GM23338 (cell line): Measurements from ENCODE around the gene MPP4. TPM values are rescaled to one million over a fixed set of nuclear protein-coding genes. Genes with fewer than 3 reads are reported as not detected.

Experiments used
- ATAC-seq: fragments of 200-7000 bp; cut with Tn5 transposase; 3 replicates; pipeline ENCODE4 v1.9.1; 2020
- DNase-seq: peaks from one replicate; pipeline ENCODE4 v3.0.0-alpha.2; 2015; ENCODE audit warnings: low spot score
- H2AFZ ChIP-seq: fragments of 200-600 bp; sonication (generic); 2 replicates; pipeline ENCODE4 v1.8.0; 2016; ENCODE audit warnings: antibody characterized with exemption, mild to moderate bottlenecking, moderate library complexity
- H3F3A ChIP-seq: fragments of 200-600 bp; sonication (generic); replicated peaks from 2 replicates; pipeline ENCODE4 v1.8.0; 2017; ENCODE audit warnings: antibody characterized with exemption, mixed run types, low read depth
- H3K27ac ChIP-seq: fragments of 200-600 bp; sonication (generic); 2 replicates; pipeline ENCODE4 v1.6.1; 2016; ENCODE audit warnings: low read depth
- H3K27me3 ChIP-seq: fragments of 200-600 bp; sonication (generic); 2 replicates; pipeline ENCODE4 v1.8.0; 2016; ENCODE audit warnings: mild to moderate bottlenecking, mixed run types, moderate library complexity; ENCODE audit not compliant: insufficient read depth
- H3K36me3 ChIP-seq: fragments of 200-600 bp; sonication (generic); 2 replicates; pipeline ENCODE4 v1.8.0; 2016; ENCODE audit warnings: mild to moderate bottlenecking; ENCODE audit not compliant: insufficient read depth
- H3K4me1 ChIP-seq: fragments of 200-600 bp; sonication (generic); 2 replicates; pipeline ENCODE4 v1.8.0; 2016; ENCODE audit warnings: mild to moderate bottlenecking, moderate library complexity; ENCODE audit not compliant: insufficient read depth
- H3K4me2 ChIP-seq: fragments of 200-600 bp; sonication (generic); 2 replicates; pipeline ENCODE4 v1.7.1; 2017; ENCODE audit warnings: mixed run types
- H3K4me3 ChIP-seq: fragments of 200-600 bp; sonication (generic); 2 replicates; pipeline ENCODE4 v1.6.1; 2016; ENCODE audit warnings: mixed run types
- H3K79me2 ChIP-seq: fragments of 200-600 bp; sonication (generic); replicated peaks from 2 replicates; pipeline ENCODE4 v1.8.0; 2017; ENCODE audit warnings: mild to moderate bottlenecking; ENCODE audit not compliant: insufficient read depth
- H3K9me2 ChIP-seq: fragments of 200-600 bp; sonication (generic); 2 replicates; pipeline ENCODE4 v1.8.0; 2017; ENCODE audit not compliant: insufficient read depth
- H4K20me1 ChIP-seq: fragments of 200-600 bp; sonication (generic); replicated peaks from 2 replicates; pipeline ENCODE4 v1.8.0; 2017; ENCODE audit warnings: mild to moderate bottlenecking; ENCODE audit not compliant: insufficient read depth
- H3K27ac Mint-ChIP-seq: 2 replicates; pipeline ENCODE4 v1.8.0; 2020; ENCODE audit warnings: inconsistent platforms, mild to moderate bottlenecking, moderate library complexity, mixed read lengths
- H3K27me3 Mint-ChIP-seq: 3 replicates; pipeline ENCODE4 v1.8.0; 2022; ENCODE audit warnings: low read depth, mild to moderate bottlenecking, moderate library complexity, mixed read lengths, inconsistent platforms; ENCODE audit not compliant: insufficient read depth, poor library complexity
- H3K36me3 Mint-ChIP-seq: 3 replicates; pipeline ENCODE4 v1.8.0; 2021; ENCODE audit warnings: low read depth, mild to moderate bottlenecking, inconsistent platforms, moderate library complexity, mixed read lengths
- H3K4me1 Mint-ChIP-seq: 3 replicates; pipeline ENCODE4 v1.8.0; 2020; ENCODE audit warnings: mild to moderate bottlenecking, inconsistent platforms, mixed read lengths
- H3K4me3 Mint-ChIP-seq: 3 replicates; pipeline ENCODE4 v1.8.0; 2021; ENCODE audit warnings: moderate library complexity, mild to moderate bottlenecking, inconsistent platforms, mixed read lengths
- H3K9me3 Mint-ChIP-seq: 3 replicates; pipeline ENCODE4 v1.8.0; 2020; ENCODE audit warnings: moderate library complexity, mild to moderate bottlenecking, inconsistent platforms, mixed read lengths
- CTCF ChIP-seq, 2 experiments: fragments of 200-600 bp in 1 of 2; sonication (generic) in 1 of 2; conservative IDR thresholded peaks; 2 replicates each; pipeline versions ENCODE4 v1.5.1 to v1.6.1; 2016 to 2017; ENCODE audit warnings: antibody characterized with exemption in 2 of 2, low read depth in 2 of 2, mild to moderate bottlenecking in 2 of 2, moderate library complexity in 1 of 2
- EZH2 ChIP-seq: fragments of 200-600 bp; sonication (generic); IDR thresholded peaks from one replicate; pipeline ENCODE4 v1.8.0; 2017; ENCODE audit warnings: antibody characterized with exemption, mild to moderate bottlenecking, low read depth; ENCODE audit not compliant: unreplicated experiment
- JUNB ChIP-seq: IDR thresholded peaks from one replicate; pipeline ENCODE4 v1.6.1; 2016; ENCODE audit warnings: antibody characterized with exemption; ENCODE audit not compliant: unreplicated experiment
- NANOG ChIP-seq: IDR thresholded peaks from 2 replicates; pipeline ENCODE4 v1.6.1; 2016; ENCODE audit warnings: antibody characterized with exemption, borderline replicate concordance
- POLR2AphosphoS5 ChIP-seq: IDR thresholded peaks from 2 replicates; pipeline ENCODE4 v1.6.1; 2016; ENCODE audit warnings: antibody characterized with exemption, low read depth
- STAT1 ChIP-seq: IDR thresholded peaks from one replicate; pipeline ENCODE4 v1.6.1; 2016; ENCODE audit warnings: antibody characterized with exemption; ENCODE audit not compliant: unreplicated experiment
- polyA plus RNA-seq: library from polyadenylated mRNA; unstranded; fragments of >200 nt; fragmentation: Nextera tagmentation; extraction: Ambion mirVana; gene quantifications from 2 replicates; pipeline ENCODE4 v1.2.1, GENCODE V29; 2016
- total RNA-seq: library from RNA; depleted of rRNA; stranded (reverse); fragments of >200 nt; shearing (Covaris generic); gene quantifications from 2 replicates; pipeline ENCODE4 v1.2.3, GENCODE V29; 2014
- TF ChIP-seq, protein P1 (sequence below): fragments of 250-450 bp; sonication (Bioruptor Pico); IDR thresholded peaks from 2 replicates; pipeline ENCODE4 v1.5.0; 2020; ENCODE audit warnings: mild to moderate bottlenecking, moderate library complexity

MPP4 gene
- total and polyA plus RNA-seq, 2 experiments from 2014 or later: not detected

- H3K27me3 Mint-ChIP-seq: no peaks in the 10 kb centered on the region
- no peaks in the 10 kb centered on the region for H3K4me1 Mint-ChIP-seq
- H3K27ac Mint-ChIP-seq: no peak overlapping the region
- H2AFZ ChIP-seq: no peak overlapping the region
- no peaks in the 10 kb centered on the region for H3K27me3 ChIP-seq
- H3K27ac ChIP-seq: no peak overlapping the region
- H3K9me2 ChIP-seq: no peaks in the 10 kb centered on the region
- H3K36me3 Mint-ChIP-seq: peaks cover 24% of the 10 kb centered on the region
- no peak overlapping the region for H3K4me3 Mint-ChIP-seq
- TF ChIP-seq STAT1 (no peak), POLR2AphosphoS5 (no peak), CTCF (conservative IDR thresholded peaks at IDR 0.05; ENCODE audit: low read depth in 2 of 2) (peak in 1 of 2 experiments; percentile 27; a peak in 1 of 4 replicates), NANOG (no peak), JUNB (no peak), EZH2 (no peak)
- TF ChIP-seq, protein P1, sequence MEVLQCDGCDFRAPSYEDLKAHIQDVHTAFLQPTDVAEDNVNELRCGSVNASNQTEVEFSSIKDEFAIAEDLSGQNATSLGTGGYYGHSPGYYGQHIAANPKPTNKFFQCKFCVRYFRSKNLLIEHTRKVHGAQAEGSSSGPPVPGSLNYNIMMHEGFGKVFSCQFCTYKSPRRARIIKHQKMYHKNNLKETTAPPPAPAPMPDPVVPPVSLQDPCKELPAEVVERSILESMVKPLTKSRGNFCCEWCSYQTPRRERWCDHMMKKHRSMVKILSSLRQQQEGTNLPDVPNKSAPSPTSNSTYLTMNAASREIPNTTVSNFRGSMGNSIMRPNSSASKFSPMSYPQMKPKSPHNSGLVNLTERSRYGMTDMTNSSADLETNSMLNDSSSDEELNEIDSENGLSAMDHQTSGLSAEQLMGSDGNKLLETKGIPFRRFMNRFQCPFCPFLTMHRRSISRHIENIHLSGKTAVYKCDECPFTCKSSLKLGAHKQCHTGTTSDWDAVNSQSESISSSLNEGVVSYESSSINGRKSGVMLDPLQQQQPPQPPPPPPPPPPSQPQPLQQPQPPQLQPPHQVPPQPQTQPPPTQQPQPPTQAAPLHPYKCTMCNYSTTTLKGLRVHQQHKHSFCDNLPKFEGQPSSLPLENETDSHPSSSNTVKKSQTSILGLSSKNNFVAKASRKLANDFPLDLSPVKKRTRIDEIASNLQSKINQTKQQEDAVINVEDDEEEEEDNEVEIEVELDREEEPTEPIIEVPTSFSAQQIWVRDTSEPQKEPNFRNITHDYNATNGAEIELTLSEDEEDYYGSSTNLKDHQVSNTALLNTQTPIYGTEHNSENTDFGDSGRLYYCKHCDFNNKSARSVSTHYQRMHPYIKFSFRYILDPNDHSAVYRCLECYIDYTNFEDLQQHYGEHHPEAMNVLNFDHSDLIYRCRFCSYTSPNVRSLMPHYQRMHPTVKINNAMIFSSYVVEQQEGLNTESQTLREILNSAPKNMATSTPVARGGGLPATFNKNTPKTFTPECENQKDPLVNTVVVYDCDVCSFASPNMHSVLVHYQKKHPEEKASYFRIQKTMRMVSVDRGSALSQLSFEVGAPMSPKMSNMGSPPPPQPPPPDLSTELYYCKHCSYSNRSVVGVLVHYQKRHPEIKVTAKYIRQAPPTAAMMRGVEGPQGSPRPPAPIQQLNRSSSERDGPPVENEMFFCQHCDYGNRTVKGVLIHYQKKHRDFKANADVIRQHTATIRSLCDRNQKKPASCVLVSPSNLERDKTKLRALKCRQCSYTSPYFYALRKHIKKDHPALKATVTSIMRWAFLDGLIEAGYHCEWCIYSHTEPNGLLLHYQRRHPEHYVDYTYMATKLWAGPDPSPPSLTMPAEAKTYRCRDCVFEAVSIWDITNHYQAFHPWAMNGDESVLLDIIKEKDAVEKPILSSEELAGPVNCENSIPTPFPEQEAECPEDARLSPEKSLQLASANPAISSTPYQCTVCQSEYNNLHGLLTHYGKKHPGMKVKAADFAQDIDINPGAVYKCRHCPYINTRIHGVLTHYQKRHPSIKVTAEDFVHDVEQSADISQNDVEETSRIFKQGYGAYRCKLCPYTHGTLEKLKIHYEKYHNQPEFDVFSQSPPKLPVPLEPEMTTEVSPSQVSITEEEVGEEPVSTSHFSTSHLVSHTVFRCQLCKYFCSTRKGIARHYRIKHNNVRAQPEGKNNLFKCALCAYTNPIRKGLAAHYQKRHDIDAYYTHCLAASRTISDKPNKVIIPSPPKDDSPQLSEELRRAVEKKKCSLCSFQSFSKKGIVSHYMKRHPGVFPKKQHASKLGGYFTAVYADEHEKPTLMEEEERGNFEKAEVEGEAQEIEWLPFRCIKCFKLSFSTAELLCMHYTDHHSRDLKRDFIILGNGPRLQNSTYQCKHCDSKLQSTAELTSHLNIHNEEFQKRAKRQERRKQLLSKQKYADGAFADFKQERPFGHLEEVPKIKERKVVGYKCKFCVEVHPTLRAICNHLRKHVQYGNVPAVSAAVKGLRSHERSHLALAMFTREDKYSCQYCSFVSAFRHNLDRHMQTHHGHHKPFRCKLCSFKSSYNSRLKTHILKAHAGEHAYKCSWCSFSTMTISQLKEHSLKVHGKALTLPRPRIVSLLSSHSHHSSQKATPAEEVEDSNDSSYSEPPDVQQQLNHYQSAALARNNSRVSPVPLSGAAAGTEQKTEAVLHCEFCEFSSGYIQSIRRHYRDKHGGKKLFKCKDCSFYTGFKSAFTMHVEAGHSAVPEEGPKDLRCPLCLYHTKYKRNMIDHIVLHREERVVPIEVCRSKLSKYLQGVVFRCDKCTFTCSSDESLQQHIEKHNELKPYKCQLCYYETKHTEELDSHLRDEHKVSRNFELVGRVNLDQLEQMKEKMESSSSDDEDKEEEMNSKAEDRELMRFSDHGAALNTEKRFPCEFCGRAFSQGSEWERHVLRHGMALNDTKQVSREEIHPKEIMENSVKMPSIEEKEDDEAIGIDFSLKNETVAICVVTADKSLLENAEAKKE (CRISPR knock-in tag): no peak
- H3K9me3 Mint-ChIP-seq: no peaks in the 10 kb centered on the region
- peaks cover 30% of the 10 kb centered on the region; the same call in 1 of the 2 replicates for H3K36me3 ChIP-seq
- no peaks in the 10 kb centered on the region for H3K4me1 ChIP-seq
- H3K79me2 ChIP-seq: no peaks in the 10 kb centered on the region
- H4K20me1 ChIP-seq: no peaks in the 10 kb centered on the region
- no peaks in the 10 kb centered on the region for H3F3A ChIP-seq
- DNase-seq (no peak), ATAC-seq (no peak)
- no peak overlapping the region for H3K4me3 ChIP-seq
- H3K4me2 ChIP-seq: no peak overlapping the region
Measured at GRCh38 chr2:201707753-201708152, 9.3 kb upstream of the MPP4 start.
